H1 (cell line): ENCODE data around the gene CWF19L1. TPM values are rescaled to one million over a fixed set of nuclear protein-coding genes. Genes with fewer than 3 reads are reported as not detected.

Source experiments
- CTCF ChIA-PET: fragments of 300-600 bp; sonication (Branson Sonifier 250); formaldehyde crosslinking; loops from one replicate; lab custom pipeline; 2021; ENCODE audit not compliant: partially characterized antibody; lab: Charles Lee
- POLR2A ChIA-PET: fragments of 300-600 bp; sonication (Branson Sonifier 250); formaldehyde crosslinking; loops from one replicate; lab custom pipeline; 2021; ENCODE audit warnings: inconsistent platforms; ENCODE audit not compliant: partially characterized antibody; lab: Charles Lee
- DNase-seq, 2 experiments: peaks; one replicate each; pipeline versions ENCODE4 v3.0.0 to v3.0.0-alpha.2; 2010 to 2022; ENCODE audit warnings: low spot score in 2 of 2, low read depth in 1 of 2, mixed read lengths in 1 of 2
- FAIRE-seq: peaks from 2 replicates; lab custom pipeline; 2011; peaks lifted over from hg19 to GRCh38; lab: Jason Lieb, UNC
- H2AFZ ChIP-seq: 2 replicates; pipeline ENCODE4 v1.8.1; 2012; ENCODE audit warnings: low read length, inconsistent platforms
- H2AK5ac ChIP-seq: 2 replicates; pipeline ENCODE4 v1.6.1; 2013; ENCODE audit warnings: low read depth, low read length
- H2BK120ac ChIP-seq: replicated peaks from 2 replicates; pipeline ENCODE3; 2013; ENCODE audit warnings: low read depth, low read length, inconsistent platforms
- H2BK12ac ChIP-seq: 2 replicates; pipeline ENCODE4 v1.6.1; 2013; ENCODE audit warnings: low read depth, low read length
- H2BK15ac ChIP-seq: 2 replicates; pipeline ENCODE4 v1.6.1; 2013; ENCODE audit warnings: low read length
- H2BK20ac ChIP-seq: 2 replicates; pipeline ENCODE4 v1.6.1; 2013; ENCODE audit warnings: low read length
- H2BK5ac ChIP-seq: 2 replicates; pipeline ENCODE4 v1.6.1; 2013; ENCODE audit warnings: low read depth, low read length
- H3K14ac ChIP-seq: 2 replicates; pipeline ENCODE4 v1.6.1; 2013; ENCODE audit warnings: inconsistent platforms; ENCODE audit not compliant: insufficient read length
- H3K18ac ChIP-seq: 2 replicates; pipeline ENCODE4 v1.6.1; 2013; ENCODE audit warnings: low read length; ENCODE audit errors: extremely low read depth
- H3K23ac ChIP-seq: 2 replicates; pipeline ENCODE4 v1.6.1; 2013; ENCODE audit warnings: inconsistent platforms; ENCODE audit not compliant: insufficient read length
- H3K23me2 ChIP-seq: 2 replicates; pipeline ENCODE4 v1.6.1; 2013; ENCODE audit warnings: low read depth, low read length
- H3K27ac ChIP-seq: 2 replicates; pipeline ENCODE4 v1.6.1; 2011; ENCODE audit warnings: low read depth, low read length, inconsistent platforms
- H3K27me3 ChIP-seq, 4 experiments: replicated peaks in 1 of 4; 1 replicate in 1 of 4; 2 replicates in 3 of 4; pipeline versions ENCODE4 v1.6.1 to v1.8.1; 2011 to 2013; ENCODE audit warnings: low read length in 3 of 4, mild to moderate bottlenecking in 3 of 4, inconsistent platforms in 2 of 4, mixed read lengths in 2 of 4, moderate library complexity in 1 of 4; ENCODE audit not compliant: control insufficient read depth in 3 of 4, insufficient read depth in 3 of 4; ENCODE audit errors: extremely low read depth in 1 of 4
- H3K36me3 ChIP-seq, 4 experiments: 2 replicates each; pipeline versions ENCODE4 v1.6.1 to v1.8.1; 2011 to 2013; ENCODE audit warnings: mild to moderate bottlenecking in 4 of 4, low read length in 3 of 4, moderate library complexity in 2 of 4, control low read depth in 1 of 4, inconsistent platforms in 1 of 4; ENCODE audit not compliant: insufficient read depth in 4 of 4, control insufficient read depth in 2 of 4
- H3K4ac ChIP-seq: replicated peaks from 2 replicates; pipeline ENCODE3; 2013; ENCODE audit warnings: low read length, low read depth, mixed read lengths, inconsistent platforms; ENCODE audit not compliant: insufficient read length
- H3K4me1 ChIP-seq, 4 experiments: replicated peaks in 1 of 4; 1 replicate in 1 of 4; 2 replicates in 3 of 4; pipeline versions ENCODE4 v1.6.1 to v1.8.1; 2011 to 2013; ENCODE audit warnings: low read length in 3 of 4, inconsistent platforms in 2 of 4, mixed read lengths in 1 of 4; ENCODE audit not compliant: insufficient read depth in 4 of 4, control insufficient read depth in 3 of 4
- H3K4me2 ChIP-seq, 2 experiments: 2 replicates each; pipeline versions ENCODE4 v1.6.1 to v1.8.1; 2011 to 2013; ENCODE audit warnings: low read depth in 2 of 2, low read length in 2 of 2, control low read depth in 1 of 2, inconsistent platforms in 1 of 2, mild to moderate bottlenecking in 1 of 2; ENCODE audit not compliant: insufficient read depth in 1 of 2
- H3K4me3 ChIP-seq, 4 experiments: fragments of 200-600, 300-600 bp in 1 of 4; sonication (generic), shearing (Covaris generic), sonication (Bioruptor Twin) in 1 of 4; 2 replicates each; pipeline versions ENCODE4 v1.5.1 to v1.8.1; 2011 to 2016; ENCODE audit warnings: low read length in 4 of 4, low read depth in 3 of 4, control low read depth in 2 of 4, inconsistent platforms in 2 of 4, mild to moderate bottlenecking in 2 of 4, mixed read lengths in 1 of 4, moderate library complexity in 1 of 4; ENCODE audit not compliant: insufficient read depth in 2 of 4; ENCODE audit errors: extremely low read depth in 1 of 4
- H3K56ac ChIP-seq: replicated peaks from 2 replicates; pipeline ENCODE3; 2013; ENCODE audit warnings: low read depth, mild to moderate bottlenecking, mixed read lengths, low read length, inconsistent platforms; ENCODE audit not compliant: insufficient read length
- H3K79me1 ChIP-seq: 2 replicates; pipeline ENCODE4 v1.6.1; 2013; ENCODE audit warnings: low read depth, low read length, control low read depth
- H3K79me2 ChIP-seq, 2 experiments: 2 replicates each; pipeline versions ENCODE4 v1.6.1 to v1.8.1; 2012 to 2013; ENCODE audit warnings: low read length in 2 of 2, mild to moderate bottlenecking in 2 of 2, inconsistent platforms in 1 of 2; ENCODE audit not compliant: insufficient read depth in 2 of 2, control insufficient read depth in 1 of 2
- H3K9ac ChIP-seq, 4 experiments: replicated peaks in 1 of 4; 1 replicate in 1 of 4; 2 replicates in 3 of 4; pipeline versions ENCODE4 v1.6.1 to v1.8.1; 2011 to 2013; ENCODE audit warnings: low read depth in 3 of 4, low read length in 3 of 4, control low read depth in 2 of 4, mild to moderate bottlenecking in 2 of 4, moderate library complexity in 2 of 4, inconsistent platforms in 1 of 4; ENCODE audit errors: extremely low read depth in 1 of 4
- H3K9me3 ChIP-seq, 2 experiments: 2 replicates each; pipeline versions ENCODE4 v1.6.1 to v1.8.1; 2012 to 2013; ENCODE audit warnings: mild to moderate bottlenecking in 2 of 2, moderate library complexity in 2 of 2, control low read depth in 1 of 2, inconsistent platforms in 1 of 2, low read depth in 1 of 2, low read length in 1 of 2, mixed read lengths in 1 of 2; ENCODE audit not compliant: insufficient read depth in 2 of 2
- H4K20me1 ChIP-seq, 2 experiments: replicated peaks in 1 of 2; 2 replicates each; pipeline versions ENCODE3 to v1.8.1; 2011 to 2013; ENCODE audit warnings: inconsistent platforms in 2 of 2, low read length in 2 of 2, mild to moderate bottlenecking in 1 of 2; ENCODE audit not compliant: insufficient read depth in 2 of 2, control insufficient read depth in 1 of 2
- H4K5ac ChIP-seq: 2 replicates; pipeline ENCODE4 v1.6.1; 2013; ENCODE audit warnings: low read length, low read depth, mixed read lengths, inconsistent platforms; ENCODE audit not compliant: insufficient read length
- H4K8ac ChIP-seq: 2 replicates; pipeline ENCODE4 v1.8.0; 2013; ENCODE audit warnings: mild to moderate bottlenecking, moderate library complexity, low read length, inconsistent platforms; ENCODE audit not compliant: insufficient read depth; ENCODE audit errors: extremely low read depth
- H4K91ac ChIP-seq: replicated peaks from 2 replicates; pipeline ENCODE3; 2013; ENCODE audit warnings: low read length, mixed read lengths, inconsistent platforms; ENCODE audit not compliant: insufficient read length
- CBX5 ChIP-seq: fragments of 300-800, 300-1000 bp; sonication (generic); IDR thresholded peaks from 2 replicates; pipeline ENCODE4 v1.7.1; 2016; ENCODE audit warnings: antibody characterized with exemption, low read length, low read depth
- CBX8 ChIP-seq: fragments of 300-800, 300-1000 bp; sonication (generic); IDR thresholded peaks from 2 replicates; pipeline ENCODE4 v1.7.1; 2016; ENCODE audit warnings: low read depth, low read length, borderline replicate concordance
- CHD1 ChIP-seq: IDR thresholded peaks from 2 replicates; pipeline ENCODE4 v1.6.1; 2012; ENCODE audit warnings: low read depth, low read length, improper control_type of control experiment
- CTBP2 ChIP-seq: IDR thresholded peaks from 2 replicates; pipeline ENCODE4 v1.7.0; 2011; ENCODE audit warnings: borderline replicate concordance, mild to moderate bottlenecking, moderate library complexity, mixed read lengths, low read length; ENCODE audit not compliant: insufficient read depth, insufficient read length
- KDM4A ChIP-seq: IDR thresholded peaks from one replicate; pipeline ENCODE4 v1.7.1; 2012; ENCODE audit warnings: low read depth, mild to moderate bottlenecking, moderate library complexity, low read length, inconsistent platforms; ENCODE audit not compliant: severe bottlenecking
- RAD21 ChIP-seq, 2 experiments: IDR thresholded peaks in 1 of 2; conservative IDR thresholded peaks in 1 of 2; 2 replicates each; pipeline ENCODE4 v1.6.1; 2011; ENCODE audit warnings: low read depth in 2 of 2, low read length in 2 of 2, improper control_type of control experiment in 1 of 2, inconsistent platforms in 1 of 2, mild to moderate bottlenecking in 1 of 2, moderate library complexity in 1 of 2
- RBBP5 ChIP-seq: IDR thresholded peaks from 2 replicates; pipeline ENCODE4 v1.7.1; 2012; ENCODE audit warnings: low read depth, mild to moderate bottlenecking, inconsistent platforms, low read length, moderate library complexity, borderline replicate concordance
- RXRA ChIP-seq: IDR thresholded peaks from 2 replicates; pipeline ENCODE4 v1.6.1; 2011; ENCODE audit warnings: low read depth, mild to moderate bottlenecking, low read length, moderate library complexity; ENCODE audit not compliant: insufficient read depth
- SIRT6 ChIP-seq: IDR thresholded peaks from one replicate; pipeline ENCODE4 v1.7.1; 2012; ENCODE audit warnings: low read length, inconsistent platforms
- SP2 ChIP-seq: IDR thresholded peaks from 2 replicates; pipeline ENCODE4 v1.6.1; 2012; ENCODE audit warnings: mild to moderate bottlenecking, low read length, inconsistent platforms
- SP4 ChIP-seq: IDR thresholded peaks from 2 replicates; pipeline ENCODE4 v1.6.1; 2012; ENCODE audit warnings: low read length, inconsistent platforms
- WGBS, 2 experiments: shearing (Covaris generic) in 1 of 2; methylation state at CpG; one replicate each; pipeline versions ENCODE4 v1.1.6 to v1.1.7; 2013 to 2015; ENCODE audit warnings: low lambda C conversion rate in 2 of 2, mixed read lengths in 2 of 2, inconsistent platforms in 1 of 2, low coverage in 1 of 2, missing lambda C conversion rate in 1 of 2; ENCODE audit not compliant: insufficient replicate concordance in 2 of 2, insufficient coverage in 1 of 2, insufficient read length in 1 of 2; ENCODE audit errors: extremely low coverage in 1 of 2, missing lambda C conversion rate in 1 of 2; 5-methylcytosine and 5-hydroxymethylcytosine counted together
- polyA plus RNA-seq, 7 experiments: library from polyadenylated mRNA; depleted of rRNA in 3 of 7; stranded (reverse) in 5 of 7; unstranded in 2 of 7; fragments of >200 nt in 5 of 7; fragments of 200-250 nt in 2 of 7; gene quantifications; 1 replicate in 5 of 7; 2 replicates in 1 of 7; 4 replicates in 1 of 7; pipeline versions ENCODE4 v1.2.1 to v1.2.3, GENCODE V29; 2011 to 2013; ENCODE audit warnings: missing spikeins in 2 of 7, mixed read lengths in 2 of 7
- total RNA-seq: library from RNA; stranded (reverse); fragmentation: NEBNext Ultra II Directional; extraction: Animal tissue kit (Norgen Biotek cat#: 25700); gene quantifications from 2 replicates; pipeline ENCODE4 v1.2.1, GENCODE V29; 2021
- TF ChIP-seq, protein P1 (sequence below): IDR thresholded peaks from 2 replicates; pipeline ENCODE4 v1.6.1; 2012; ENCODE audit warnings: low read length, inconsistent platforms

The CWF19L1 gene
- total and polyA plus RNA-seq, 2 of the 8 experiments (the other 6 are each of a cell fraction or from before 2014, with no cell fraction given) = 11.1 to 29.9 TPM

DNA sequence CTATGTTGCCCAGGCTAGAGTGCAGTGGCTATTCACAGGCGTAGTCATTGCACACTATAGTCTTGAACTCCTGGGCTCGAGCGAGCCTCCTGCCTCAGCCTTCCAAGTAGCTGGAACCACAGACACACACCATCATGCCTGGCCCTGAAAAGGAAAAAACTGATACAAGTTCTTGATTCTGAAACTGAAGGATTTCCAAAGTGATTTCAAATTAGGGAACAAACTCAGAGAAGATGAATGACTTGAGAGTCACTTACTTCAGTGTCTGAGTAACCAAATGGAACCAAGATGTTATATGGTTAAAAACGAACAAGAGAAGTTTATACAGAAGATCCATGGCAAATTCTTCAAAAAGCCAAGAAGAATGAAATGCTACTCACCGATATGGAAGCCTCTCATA is 14.4 kb downstream of the CWF19L1 start:
- Histone ChIP-seq H3K79me2 (no peaks in the 10 kb centered on the region), H3K9me3 (no peaks in the 10 kb centered on the region), H3K4me2 (no peak overlapping the region), H3K27ac (no peak overlapping the region), H4K20me1 (peaks cover 0 to 1% of the 10 kb centered on the region in 2 experiments), H2BK120ac (no peak overlapping the region), H2AFZ (no peak overlapping the region), H4K5ac (no peak overlapping the region), H4K8ac (no peak overlapping the region), H3K4me3 (no peak overlapping the region), H3K36me3 (peaks cover 3 to 51% (median 19%) of the 10 kb centered on the region in 4 experiments; a peak in 7 of 8 replicates), H3K4me1 (no peaks in the 10 kb centered on the region), H3K14ac (no peak overlapping the region), H2BK20ac (no peak overlapping the region), H2BK15ac (no peak overlapping the region), H3K4ac (no peak overlapping the region), H3K9ac (no peak overlapping the region), H2BK12ac (no peak overlapping the region), H3K23me2 (no peaks in the 10 kb centered on the region), H3K27me3 (no peaks in the 10 kb centered on the region), H3K18ac (no peak overlapping the region), H3K23ac (no peak overlapping the region), H2BK5ac (no peak overlapping the region), H4K91ac (no peak overlapping the region), H3K56ac (no peak overlapping the region), H2AK5ac (no peak overlapping the region), H3K79me1 (no peaks in the 10 kb centered on the region)
- DNase-seq = no peak
- ChIA-PET CTCF (interaction anchor here (0.7 kb wide), 1 partner anchor 9 kb away, joined by 3 read pairs; no protein-coding TSS in a partner anchor), POLR2A (interaction anchor here (1.4 to 1.5 kb wide), 2 partner anchors 10 to 14 kb away, joined by 3 to 4 read pairs; no protein-coding TSS in a partner anchor)
- 92% methylated on average over 5 of the region's 5 CpGs; no CpG with 5 or more reads in 1 of the 2 experiments for WGBS, 2 experiments
- no peak for FAIRE-seq
- TF ChIP-seq CHD1 = no peak
- no peak for TF ChIP-seq SP2
- TF ChIP-seq, protein P1, sequence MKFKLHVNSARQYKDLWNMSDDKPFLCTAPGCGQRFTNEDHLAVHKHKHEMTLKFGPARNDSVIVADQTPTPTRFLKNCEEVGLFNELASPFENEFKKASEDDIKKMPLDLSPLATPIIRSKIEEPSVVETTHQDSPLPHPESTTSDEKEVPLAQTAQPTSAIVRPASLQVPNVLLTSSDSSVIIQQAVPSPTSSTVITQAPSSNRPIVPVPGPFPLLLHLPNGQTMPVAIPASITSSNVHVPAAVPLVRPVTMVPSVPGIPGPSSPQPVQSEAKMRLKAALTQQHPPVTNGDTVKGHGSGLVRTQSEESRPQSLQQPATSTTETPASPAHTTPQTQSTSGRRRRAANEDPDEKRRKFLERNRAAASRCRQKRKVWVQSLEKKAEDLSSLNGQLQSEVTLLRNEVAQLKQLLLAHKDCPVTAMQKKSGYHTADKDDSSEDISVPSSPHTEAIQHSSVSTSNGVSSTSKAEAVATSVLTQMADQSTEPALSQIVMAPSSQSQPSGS = no peak
- no peak for TF ChIP-seq CTBP2
- no peak for TF ChIP-seq RBBP5
- no peak for TF ChIP-seq SP4
- no peak for TF ChIP-seq RXRA
- no peak for TF ChIP-seq CBX5
- no peak for TF ChIP-seq KDM4A
- no peak for TF ChIP-seq RAD21 (IDR thresholded peaks at IDR 0.05 in 1 of 2, conservative IDR thresholded peaks at IDR 0.05 in 1 of 2; ENCODE audit: low read depth in 2 of 2, low read length in 2 of 2)
- no peak for TF ChIP-seq CBX8
- no peak for TF ChIP-seq SIRT6
